ENCODE measurements around the gene ADAMTS2.

ADAMTS2 gene

GRCh38 chr5:179346875-179347274 is 1.6 kb upstream of the ADAMTS2 start:
- H3K18ac ChIP-seq (ENCODE audit: low read length), result no peak overlapping the region
- H3K9ac ChIP-seq (ENCODE audit: low read length), result no peak overlapping the region
- no peak overlapping the region for H3K4me3 ChIP-seq (ENCODE audit: low read depth, low read length)
- H3K4me1 ChIP-seq (ENCODE audit: control insufficient read depth in 1 of 2, insufficient read depth in 2 of 2, low read length in 2 of 2), result peaks cover 8 to 22% of the 10 kb centered on the region in 2 experiments
- no peak overlapping the region for H3K23ac ChIP-seq (ENCODE audit: low read length)
- H3K4ac ChIP-seq (ENCODE audit: low read depth, low read length), result no peak overlapping the region
- WGBS (ENCODE audit: extremely low coverage, insufficient coverage, insufficient read length), result no CpG with 5 or more reads among the region's 8 CpGs
- H3K4me2 ChIP-seq (ENCODE audit: low read length), result no peak overlapping the region
- H4K91ac ChIP-seq (ENCODE audit: low read depth, low read length), result no peak overlapping the region
- no peak overlapping the region for H3K14ac ChIP-seq (ENCODE audit: low read length)
- no peak overlapping the region for H4K8ac ChIP-seq (ENCODE audit: low read depth, low read length)
- no peak for DNase-seq
- no peak overlapping the region for H4K12ac ChIP-seq (ENCODE audit: low read depth, low read length)
- H2BK12ac ChIP-seq (ENCODE audit: low read length), result no peak overlapping the region
- H3K27me3 ChIP-seq (ENCODE audit: insufficient read depth, low read length), result peaks cover 11% of the 10 kb centered on the region
- no peak overlapping the region for H2AFZ ChIP-seq (ENCODE audit: insufficient read depth, low read length, poor library complexity)
- H3K79me1 ChIP-seq (ENCODE audit: low read length), result peaks cover 13% of the 10 kb centered on the region
- H3K9me3 ChIP-seq (ENCODE audit: insufficient read depth, low read depth, low read length), result peaks cover 4% of the 10 kb centered on the region
- no peak overlapping the region for H3K27ac ChIP-seq (ENCODE audit: low read depth, low read length)
- H2BK120ac ChIP-seq (ENCODE audit: insufficient read depth, low read length, poor library complexity), result no peak overlapping the region
- H2BK5ac ChIP-seq (ENCODE audit: low read depth, low read length, poor library complexity), result no peak overlapping the region
- H3K36me3 ChIP-seq (ENCODE audit: control insufficient read depth in 1 of 2, insufficient read depth in 2 of 2, low read length in 2 of 2), result peaks cover 0 to 5% of the 10 kb centered on the region in 2 experiments
- peaks cover 3% of the 10 kb centered on the region for H3K79me2 ChIP-seq (ENCODE audit: control insufficient read depth, insufficient read depth, low read length, poor library complexity)
- no peak overlapping the region for H2AK5ac ChIP-seq (ENCODE audit: low read length)

- Histone ChIP-seq H3K27ac (ENCODE audit: low read depth, low read length) (no peak overlapping the region), H4K12ac (ENCODE audit: low read depth, low read length) (no peak overlapping the region), H3K9me3 (ENCODE audit: insufficient read depth, low read depth, low read length) (peaks cover 4% of the 10 kb centered on the region), H3K4ac (ENCODE audit: low read depth, low read length) (no peak overlapping the region), H3K27me3 (ENCODE audit: insufficient read depth, low read length) (peaks cover 11% of the 10 kb centered on the region), H2AK5ac (ENCODE audit: low read length) (no peak overlapping the region), H3K4me2 (ENCODE audit: low read length) (no peak overlapping the region), H3K36me3 (ENCODE audit: control insufficient read depth in 1 of 2, insufficient read depth in 2 of 2, low read length in 2 of 2) (peaks cover 0 to 5% of the 10 kb centered on the region in 2 experiments), H3K14ac (ENCODE audit: low read length) (no peak overlapping the region), H2AFZ (ENCODE audit: insufficient read depth, low read length, poor library complexity) (no peak overlapping the region), H3K4me3 (ENCODE audit: low read depth, low read length) (no peak overlapping the region), H3K79me1 (ENCODE audit: low read length) (peaks cover 13% of the 10 kb centered on the region), H4K91ac (ENCODE audit: low read depth, low read length) (peak overlapping the region; percentile 21), H3K9ac (ENCODE audit: low read length) (no peak overlapping the region), H3K23ac (ENCODE audit: low read length) (no peak overlapping the region), H2BK12ac (ENCODE audit: low read length) (no peak overlapping the region), H3K4me1 (ENCODE audit: control insufficient read depth in 1 of 2, insufficient read depth in 2 of 2, low read length in 2 of 2) (peaks cover 8 to 22% of the 10 kb centered on the region in 2 experiments), H4K8ac (ENCODE audit: low read depth, low read length) (no peak overlapping the region), H2BK5ac (ENCODE audit: low read depth, low read length, poor library complexity) (no peak overlapping the region), H3K79me2 (ENCODE audit: control insufficient read depth, insufficient read depth, low read length, poor library complexity) (peaks cover 3% of the 10 kb centered on the region), H3K18ac (ENCODE audit: low read length) (no peak overlapping the region), H2BK120ac (ENCODE audit: insufficient read depth, low read length, poor library complexity) (no peak overlapping the region)
- no CpG with 5 or more reads among the region's 7 CpGs for WGBS (ENCODE audit: extremely low coverage, insufficient coverage, insufficient read length)
- no peak for DNase-seq
These were observed 1.1 kb upstream of the ADAMTS2 start for GRCh38 chr5:179346401-179346800.

GRCh38 chr5:179345183-179345432 is 153 bp downstream of the ADAMTS2 start:
- WGBS (ENCODE audit: extremely low coverage, insufficient coverage, insufficient read length), result no CpG with 5 or more reads among the region's 36 CpGs
- Histone ChIP-seq H3K4me1 (ENCODE audit: control insufficient read depth in 1 of 2, insufficient read depth in 2 of 2, low read length in 2 of 2) (peaks cover 8 to 22% of the 10 kb centered on the region in 2 experiments), H3K9me3 (ENCODE audit: insufficient read depth, low read depth, low read length) (peaks cover 4% of the 10 kb centered on the region), H3K27me3 (ENCODE audit: insufficient read depth, low read length) (peaks cover 11% of the 10 kb centered on the region), H3K4me2 (ENCODE audit: low read length) (peak overlapping the region; percentile 59), H3K79me1 (ENCODE audit: low read length) (peaks cover 13% of the 10 kb centered on the region), H2AK5ac (ENCODE audit: low read length) (no peak overlapping the region), H2BK12ac (ENCODE audit: low read length) (no peak overlapping the region), H3K9ac (ENCODE audit: low read length) (no peak overlapping the region), H4K91ac (ENCODE audit: low read depth, low read length) (peak overlapping the region; percentile 77), H2BK5ac (ENCODE audit: low read depth, low read length, poor library complexity) (no peak overlapping the region), H2BK120ac (ENCODE audit: insufficient read depth, low read length, poor library complexity) (no peak overlapping the region), H3K14ac (ENCODE audit: low read length) (no peak overlapping the region), H4K8ac (ENCODE audit: low read depth, low read length) (no peak overlapping the region), H3K27ac (ENCODE audit: low read depth, low read length) (no peak overlapping the region), H3K4me3 (ENCODE audit: low read depth, low read length) (peak overlapping the region; percentile 80), H3K4ac (ENCODE audit: low read depth, low read length) (no peak overlapping the region), H3K18ac (ENCODE audit: low read length) (no peak overlapping the region), H3K36me3 (ENCODE audit: control insufficient read depth in 1 of 2, insufficient read depth in 2 of 2, low read length in 2 of 2) (peaks cover 0 to 5% of the 10 kb centered on the region in 2 experiments), H3K79me2 (ENCODE audit: control insufficient read depth, insufficient read depth, low read length, poor library complexity) (peaks cover 3% of the 10 kb centered on the region), H2AFZ (ENCODE audit: insufficient read depth, low read length, poor library complexity) (peak overlapping the region; percentile 40), H4K12ac (ENCODE audit: low read depth, low read length) (no peak overlapping the region), H3K23ac (ENCODE audit: low read length) (no peak overlapping the region)
- no peak for DNase-seq

GRCh38 chr5:179344431-179345182 is 654 bp downstream of the ADAMTS2 start:
- Histone ChIP-seq H2BK5ac (ENCODE audit: low read depth, low read length, poor library complexity) (peak overlapping the region; percentile 53), H3K4me2 (ENCODE audit: low read length) (peak overlapping the region; percentile 59), H3K4ac (ENCODE audit: low read depth, low read length) (no peak overlapping the region), H3K79me1 (ENCODE audit: low read length) (peaks cover 13% of the 10 kb centered on the region), H3K4me3 (ENCODE audit: low read depth, low read length) (peak overlapping the region; percentile 80), H4K91ac (ENCODE audit: low read depth, low read length) (peak overlapping the region; percentile 77), H3K9ac (ENCODE audit: low read length) (peak overlapping the region; percentile 1), H2AFZ (ENCODE audit: insufficient read depth, low read length, poor library complexity) (no peak overlapping the region), H3K36me3 (ENCODE audit: control insufficient read depth in 1 of 2, insufficient read depth in 2 of 2, low read length in 2 of 2) (peaks cover 0 to 7% of the 10 kb centered on the region in 2 experiments), H3K9me3 (ENCODE audit: insufficient read depth, low read depth, low read length) (peaks cover 4% of the 10 kb centered on the region), H3K27ac (ENCODE audit: low read depth, low read length) (no peak overlapping the region), H2BK12ac (ENCODE audit: low read length) (no peak overlapping the region), H3K27me3 (ENCODE audit: insufficient read depth, low read length) (peaks cover 11% of the 10 kb centered on the region), H3K14ac (ENCODE audit: low read length) (peak overlapping the region; percentile 18), H3K23ac (ENCODE audit: low read length) (no peak overlapping the region), H3K18ac (ENCODE audit: low read length) (peak overlapping the region; percentile 67), H3K79me2 (ENCODE audit: control insufficient read depth, insufficient read depth, low read length, poor library complexity) (peaks cover 3% of the 10 kb centered on the region), H2AK5ac (ENCODE audit: low read length) (peak overlapping the region; percentile 39), H4K12ac (ENCODE audit: low read depth, low read length) (no peak overlapping the region), H3K4me1 (ENCODE audit: control insufficient read depth in 1 of 2, insufficient read depth in 2 of 2, low read length in 2 of 2) (peaks cover 8 to 22% of the 10 kb centered on the region in 2 experiments), H4K8ac (ENCODE audit: low read depth, low read length) (peak overlapping the region; percentile 54), H2BK120ac (ENCODE audit: insufficient read depth, low read length, poor library complexity) (no peak overlapping the region)
- WGBS (ENCODE audit: extremely low coverage, insufficient coverage, insufficient read length), result no CpG with 5 or more reads among the region's 85 CpGs
- DNase-seq, result no peak
